Nephron progenitor cell (in vitro differentiated cells): ENCODE data around the gene NAALADL2.

Source experiments
- DNase-seq: peaks from one replicate; pipeline ENCODE4 v3.0.0; 2021
- H3K27ac Mint-ChIP-seq: 2 replicates; pipeline ENCODE4 v1.8.0; 2021; ENCODE audit warnings: mild to moderate bottlenecking, moderate library complexity, mixed read lengths
- H3K27me3 Mint-ChIP-seq: 2 replicates; pipeline ENCODE4 v1.8.0; 2021; ENCODE audit warnings: mild to moderate bottlenecking, low read depth, mixed read lengths; ENCODE audit not compliant: poor library complexity
- H3K36me3 Mint-ChIP-seq: 2 replicates; pipeline ENCODE4 v1.8.0; 2021; ENCODE audit warnings: low read depth, mixed read lengths
- H3K4me1 Mint-ChIP-seq: 2 replicates; pipeline ENCODE4 v1.8.0; 2021; ENCODE audit warnings: mixed read lengths
- H3K4me3 Mint-ChIP-seq: 2 replicates; pipeline ENCODE4 v1.8.0; 2021; ENCODE audit warnings: mild to moderate bottlenecking, moderate library complexity, mixed read lengths
- H3K9me3 Mint-ChIP-seq: 2 replicates; pipeline ENCODE4 v1.8.0; 2021; ENCODE audit warnings: mild to moderate bottlenecking, moderate library complexity, mixed read lengths
- TF ChIP-seq, protein P1 (sequence below): fragments of 200-600 bp; sonication (generic); IDR thresholded peaks from 2 replicates; pipeline ENCODE4 v1.5.0; 2021; ENCODE audit warnings: antibody characterized with exemption

NAALADL2 gene

DNA sequence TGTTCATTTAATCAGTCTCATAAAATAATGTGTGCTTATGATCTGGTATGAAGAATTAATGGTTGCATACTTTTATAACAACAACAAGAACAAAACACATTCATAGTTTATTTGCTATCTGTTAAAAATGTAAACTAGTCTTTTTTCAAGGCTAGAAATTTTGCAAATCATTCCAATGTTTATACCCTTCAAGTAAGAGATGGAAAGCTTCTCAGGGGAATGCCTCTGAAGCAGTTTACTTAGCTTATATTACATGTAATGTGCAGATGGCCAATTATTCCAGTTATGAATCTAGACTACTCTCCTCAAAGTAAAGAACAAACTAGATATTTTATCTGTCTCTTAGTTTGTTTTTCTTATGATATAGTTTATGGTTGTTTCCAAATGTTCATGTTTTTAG lies 575.4 kb downstream of the NAALADL2 start:
- Mint-ChIP-seq H3K4me3 (no peak overlapping the region), H3K36me3 (no peaks in the 10 kb centered on the region), H3K27me3 (no peaks in the 10 kb centered on the region), H3K9me3 (peaks cover 8% of the 10 kb centered on the region), H3K27ac (no peak overlapping the region), H3K4me1 (no peaks in the 10 kb centered on the region)
- DNase-seq: no peak
- TF ChIP-seq, protein P1, sequence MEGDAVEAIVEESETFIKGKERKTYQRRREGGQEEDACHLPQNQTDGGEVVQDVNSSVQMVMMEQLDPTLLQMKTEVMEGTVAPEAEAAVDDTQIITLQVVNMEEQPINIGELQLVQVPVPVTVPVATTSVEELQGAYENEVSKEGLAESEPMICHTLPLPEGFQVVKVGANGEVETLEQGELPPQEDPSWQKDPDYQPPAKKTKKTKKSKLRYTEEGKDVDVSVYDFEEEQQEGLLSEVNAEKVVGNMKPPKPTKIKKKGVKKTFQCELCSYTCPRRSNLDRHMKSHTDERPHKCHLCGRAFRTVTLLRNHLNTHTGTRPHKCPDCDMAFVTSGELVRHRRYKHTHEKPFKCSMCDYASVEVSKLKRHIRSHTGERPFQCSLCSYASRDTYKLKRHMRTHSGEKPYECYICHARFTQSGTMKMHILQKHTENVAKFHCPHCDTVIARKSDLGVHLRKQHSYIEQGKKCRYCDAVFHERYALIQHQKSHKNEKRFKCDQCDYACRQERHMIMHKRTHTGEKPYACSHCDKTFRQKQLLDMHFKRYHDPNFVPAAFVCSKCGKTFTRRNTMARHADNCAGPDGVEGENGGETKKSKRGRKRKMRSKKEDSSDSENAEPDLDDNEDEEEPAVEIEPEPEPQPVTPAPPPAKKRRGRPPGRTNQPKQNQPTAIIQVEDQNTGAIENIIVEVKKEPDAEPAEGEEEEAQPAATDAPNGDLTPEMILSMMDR: no peak

DNA sequence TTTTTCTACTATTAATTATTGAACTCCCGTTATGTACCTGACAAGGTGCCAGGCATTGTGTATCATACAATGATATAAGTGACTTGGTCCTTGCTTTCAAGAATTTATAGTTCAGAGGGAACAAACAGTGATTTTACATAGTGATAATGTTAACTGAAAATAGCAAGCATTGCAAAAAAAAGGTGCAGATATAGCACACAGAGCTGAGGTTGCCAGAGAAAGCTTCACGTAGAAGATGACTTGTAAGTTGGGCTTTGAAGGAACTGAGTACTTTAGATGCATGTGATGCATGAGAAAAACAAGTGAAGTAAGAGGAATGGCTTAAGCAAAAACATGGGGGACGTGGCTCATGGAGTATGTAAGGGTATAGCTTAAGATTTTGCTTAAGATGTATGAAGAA lies 584.5 kb downstream of the NAALADL2 start:
- no peaks in the 10 kb centered on the region for H3K4me1 Mint-ChIP-seq
- H3K4me3 Mint-ChIP-seq: no peak overlapping the region

DNA sequence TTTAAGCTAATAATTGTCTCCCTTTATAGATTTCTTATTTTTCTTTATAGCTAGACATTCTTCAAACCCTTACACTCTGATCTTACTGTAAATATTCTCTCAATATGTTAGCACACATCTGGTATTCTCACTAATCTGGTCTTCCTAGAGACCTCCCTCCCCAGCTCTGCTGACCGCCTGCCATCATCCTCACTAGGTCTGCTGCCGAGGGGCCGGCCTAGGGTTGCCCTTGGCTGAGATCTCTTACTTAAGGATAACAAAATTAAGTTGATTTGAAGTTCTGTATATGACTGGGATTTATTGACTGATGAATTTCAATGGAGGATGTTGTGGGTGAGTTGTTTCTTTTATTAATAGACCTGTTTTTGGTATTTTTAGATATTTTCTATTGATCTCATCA lies 586.6 kb downstream of the NAALADL2 start:
- TF ChIP-seq, protein P1: no peak
- H3K36me3 Mint-ChIP-seq: no peaks in the 10 kb centered on the region
- DNase-seq: no peak
- no peaks in the 10 kb centered on the region for H3K9me3 Mint-ChIP-seq
- no peak overlapping the region for H3K27ac Mint-ChIP-seq
- no peak overlapping the region for H3K4me3 Mint-ChIP-seq
- no peaks in the 10 kb centered on the region for H3K4me1 Mint-ChIP-seq
- no peaks in the 10 kb centered on the region for H3K27me3 Mint-ChIP-seq

More for the DNA sequence above, 584.5 kb downstream of the NAALADL2 start:
- Mint-ChIP-seq H3K9me3 (peaks cover 19% of the 10 kb centered on the region), H3K27me3 (no peaks in the 10 kb centered on the region), H3K36me3 (no peaks in the 10 kb centered on the region), H3K27ac (no peak overlapping the region)
- TF ChIP-seq, protein P1: no peak
- no peak for DNase-seq

DNA sequence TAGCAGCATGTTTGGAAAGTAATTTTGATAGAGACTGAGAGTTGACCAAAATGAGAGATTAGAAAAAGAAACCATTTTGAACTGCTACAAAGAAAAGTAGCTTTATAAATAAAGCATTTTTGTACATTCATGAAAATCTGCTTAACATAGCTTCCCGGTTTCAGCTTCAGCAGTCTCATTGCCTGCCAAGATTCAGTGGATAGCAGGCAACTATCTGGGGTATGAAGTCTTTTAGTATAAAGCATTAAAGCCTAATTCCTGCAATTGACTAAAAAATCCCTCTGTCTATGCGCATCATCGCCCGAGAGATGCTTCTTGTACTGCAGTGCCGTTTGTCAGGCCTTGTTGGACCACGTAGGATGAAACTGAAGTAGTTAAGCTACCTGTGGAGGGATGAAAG lies 588.4 kb downstream of the NAALADL2 start:
- TF ChIP-seq, protein P1: no peak
- Mint-ChIP-seq H3K4me1 (no peaks in the 10 kb centered on the region), H3K27me3 (no peaks in the 10 kb centered on the region), H3K4me3 (no peak overlapping the region), H3K36me3 (no peaks in the 10 kb centered on the region), H3K27ac (no peak overlapping the region), H3K9me3 (no peaks in the 10 kb centered on the region)
- no peak for DNase-seq

DNA sequence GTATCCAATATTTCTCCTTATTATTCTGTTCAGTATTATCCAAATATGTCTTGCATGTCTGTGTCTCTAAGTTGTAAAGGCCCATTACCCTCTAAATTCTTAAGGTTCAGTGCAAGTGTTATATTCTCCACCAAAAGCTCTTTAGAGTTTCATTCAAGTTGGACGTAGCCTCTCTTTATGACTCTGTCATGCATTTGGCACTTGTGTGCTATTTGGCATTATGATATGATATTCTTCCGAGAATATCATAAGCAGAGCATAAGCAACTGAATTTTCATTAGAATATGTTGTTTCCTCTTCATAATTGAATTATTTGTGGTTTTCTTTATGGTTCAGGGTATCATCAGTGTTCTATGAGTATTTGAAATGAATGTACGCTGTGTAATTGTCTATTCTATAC lies 594.2 kb downstream of the NAALADL2 start:
- H3K36me3 Mint-ChIP-seq: no peaks in the 10 kb centered on the region
- no peak overlapping the region for H3K27ac Mint-ChIP-seq
- H3K4me1 Mint-ChIP-seq: no peaks in the 10 kb centered on the region
- TF ChIP-seq, protein P1: no peak
- no peak for DNase-seq
- peaks cover 3% of the 10 kb centered on the region for H3K27me3 Mint-ChIP-seq
- no peaks in the 10 kb centered on the region for H3K9me3 Mint-ChIP-seq
- no peak overlapping the region for H3K4me3 Mint-ChIP-seq

DNA sequence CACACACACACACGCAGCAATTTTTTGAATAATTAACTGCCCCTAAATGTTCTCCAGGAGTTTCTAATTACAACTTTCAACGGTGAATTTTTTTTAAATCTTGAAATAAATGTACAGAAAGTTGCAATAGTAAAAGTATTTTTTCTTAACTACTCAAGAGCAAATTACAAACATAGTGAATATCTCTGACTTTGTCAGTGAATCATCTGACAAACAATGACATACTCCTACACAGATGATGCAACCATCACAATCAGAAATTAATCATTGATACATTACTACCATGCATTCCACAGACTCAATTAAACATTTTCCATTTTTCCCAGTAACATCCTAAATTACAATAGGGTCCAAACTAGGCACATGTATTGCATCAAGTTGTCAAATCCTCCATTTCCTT lies 597.3 kb downstream of the NAALADL2 start:
- DNase-seq: no peak
- Mint-ChIP-seq H3K4me3 (no peak overlapping the region), H3K27me3 (peaks cover 3% of the 10 kb centered on the region), H3K9me3 (peaks cover 13% of the 10 kb centered on the region), H3K36me3 (no peaks in the 10 kb centered on the region), H3K27ac (no peak overlapping the region), H3K4me1 (no peaks in the 10 kb centered on the region)
- TF ChIP-seq, protein P1: no peak
